ENCODE measurements around the gene FERMT3. TPM values are rescaled to one million over a fixed set of nuclear protein-coding genes. Genes with fewer than 3 reads are reported as not detected.

The FERMT3 gene
- total RNA-seq, 1 donor from 2014 or later: 24.3 TPM

GRCh38 chr11:64268893-64269539 lies 62.5 kb downstream of the FERMT3 start:
- DNase-seq (ENCODE audit: extremely low spot score in 2 of 2): no peak
- Histone ChIP-seq H3K27ac (peak overlapping the region; percentile 98), H3K27me3 (no peaks in the 10 kb centered on the region), H3K4me1 (peaks cover 33% of the 10 kb centered on the region), H3K4me3 (peak overlapping the region; percentile 87 to 92), H3K36me3 (peaks cover 0 to 23% of the 10 kb centered on the region in 2 donors), H3K9me3 (no peaks in the 10 kb centered on the region)
- intact Hi-C loops (cut with DNase I): no loop called here
- no peak for TF ChIP-seq POLR2A (IDR thresholded peaks at IDR 0.05)
- peak in 1 of 2 donors; percentile 2 for TF ChIP-seq POLR2AphosphoS5 (IDR thresholded peaks at IDR 0.05; ENCODE audit: insufficient read depth in 1 of 2, low read depth in 1 of 2)

GRCh38 chr11:64269540-64270220 lies 63.2 kb downstream of the FERMT3 start:
- H3K27me3 ChIP-seq: no peaks in the 10 kb centered on the region
- H3K9me3 ChIP-seq: no peaks in the 10 kb centered on the region
- intact Hi-C loops (cut with DNase I): loop anchor here (2.0 kb wide), 1 partner anchor 23 kb away; the partner anchor contains the start of gene PPP1R14B
- H3K36me3 ChIP-seq: peaks cover 0 to 18% of the 10 kb centered on the region in 2 donors
- H3K4me3 ChIP-seq: peak overlapping the region; percentile 87 to 92
- H3K4me1 ChIP-seq: peaks cover 33% of the 10 kb centered on the region
- peak in 1 of 2 donors; percentile 100 for DNase-seq (ENCODE audit: extremely low spot score in 2 of 2)
- H3K27ac ChIP-seq: peak overlapping the region; percentile 98
- TF ChIP-seq CTCF (IDR thresholded peaks at IDR 0.05): no peak
- peak in 1 of 2 donors; percentile 99 for TF ChIP-seq POLR2AphosphoS5 (IDR thresholded peaks at IDR 0.05; ENCODE audit: insufficient read depth in 1 of 2, low read depth in 1 of 2)

Other genes with a start within 250 kb of the FERMT3 start
- 383 TPM for gene COX8A, start 232.1 kb upstream of the FERMT3 start, total RNA-seq
- gene OTUB1, start 220.3 kb upstream of the FERMT3 start, total RNA-seq: 85.0 TPM
- 0.49 TPM for gene FLRT1, start 170.8 kb upstream of the FERMT3 start, total RNA-seq
- 61.4 TPM for gene MACROD1, start 40.6 kb upstream of the FERMT3 start, total RNA-seq
- 91.3 TPM for gene STIP1, start 20.6 kb upstream of the FERMT3 start, total RNA-seq
- 27.7 TPM for gene TRPT1, start 19.5 kb downstream of the FERMT3 start, total RNA-seq
- 38.8 TPM for gene NUDT22, start 19.6 kb downstream of the FERMT3 start, total RNA-seq
- 43.7 TPM for gene DNAJC4, start 23.8 kb downstream of the FERMT3 start, total RNA-seq
- 44.9 TPM for gene VEGFB, start 27.9 kb downstream of the FERMT3 start, total RNA-seq
- gene FKBP2, start 34.4 kb downstream of the FERMT3 start, total RNA-seq: 66.0 TPM
- gene PPP1R14B, start 40.2 kb downstream of the FERMT3 start, total RNA-seq: 85.2 TPM
- gene PLCB3, start 44.8 kb downstream of the FERMT3 start, total RNA-seq: 33.1 TPM
- 83.5 TPM for gene BAD, start 77.9 kb downstream of the FERMT3 start, total RNA-seq
- 20.6 TPM for gene GPR137, start 79.1 kb downstream of the FERMT3 start, total RNA-seq
- gene KCNK4, start 84.6 kb downstream of the FERMT3 start, total RNA-seq: 0.98 TPM
- gene CATSPERZ, start 93.6 kb downstream of the FERMT3 start, total RNA-seq: not detected
- 44.4 TPM for gene ESRRA, start 98.8 kb downstream of the FERMT3 start, total RNA-seq
- 195 TPM for gene TRMT112, start 110.8 kb downstream of the FERMT3 start, total RNA-seq
- gene PRDX5, start 111.4 kb downstream of the FERMT3 start, total RNA-seq: 229 TPM
- 7.9 TPM for gene CCDC88B, start 133.5 kb downstream of the FERMT3 start, total RNA-seq
- gene RPS6KA4, start 152.4 kb downstream of the FERMT3 start, total RNA-seq: 39.3 TPM